GM19043 (cell line): ENCODE measurements around the gene TRIM7.
A peak's percentile ranks its signal among the peaks of the same experiment; 100 is the strongest.
"Not testable (repeated sequence)": the region's sequence is repeated elsewhere in the genome, so short reads cannot be mapped to it uniquely, and the experiment has no call there.

ENCODE experiments used
- ATAC-seq: cut with Tn5 transposase; IDR thresholded peaks from one replicate; pipeline ENCODE4 v1.9.1; 2021; ENCODE audit warnings: low read depth; ENCODE audit not compliant: unreplicated experiment

The TRIM7 gene

DNA sequence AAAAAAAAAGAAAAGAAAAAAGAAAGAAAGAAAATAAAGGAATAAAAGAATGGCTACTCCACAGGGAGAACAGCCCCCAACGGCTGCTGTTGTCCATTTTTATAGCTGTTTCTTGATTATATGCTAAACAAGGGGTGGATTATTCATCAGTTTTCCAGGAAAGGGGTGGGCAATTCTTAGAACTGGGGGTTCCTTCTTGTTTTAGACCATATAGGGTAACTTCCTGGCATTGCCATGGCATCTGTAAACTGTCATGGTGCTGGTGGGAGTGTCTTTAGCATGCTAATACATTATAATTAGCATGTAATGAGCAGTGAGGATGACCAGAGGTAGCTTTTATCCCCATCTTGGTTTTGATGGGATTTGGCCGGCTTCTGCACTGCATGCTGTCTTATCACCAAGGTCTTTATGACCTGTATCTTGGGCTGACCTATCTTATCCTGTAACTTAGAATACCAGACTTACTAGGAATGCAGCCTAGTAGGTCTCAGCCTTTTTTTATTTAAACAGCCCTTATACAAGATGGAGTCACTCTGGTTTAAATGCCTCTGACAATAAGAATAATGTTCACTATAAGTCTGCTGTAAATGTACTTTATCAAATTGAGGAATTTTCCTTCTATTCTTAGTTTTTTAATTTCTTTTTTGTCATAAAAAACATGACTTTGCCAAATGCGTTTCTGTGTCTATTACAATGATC, 28.6 kb downstream of the TRIM7 start:
- ATAC-seq = no peak

- peak; percentile 41 for ATAC-seq
Observed at GRCh38 chr5:181173420-181174342, 31.3 kb downstream of the TRIM7 start.

- ATAC-seq = peak; percentile 24
Observed at GRCh38 chr5:181173027-181173419, 32.0 kb downstream of the TRIM7 start.

- no peak for ATAC-seq
Observed at GRCh38 chr5:181171782-181172181, 33.2 kb downstream of the TRIM7 start.

DNA sequence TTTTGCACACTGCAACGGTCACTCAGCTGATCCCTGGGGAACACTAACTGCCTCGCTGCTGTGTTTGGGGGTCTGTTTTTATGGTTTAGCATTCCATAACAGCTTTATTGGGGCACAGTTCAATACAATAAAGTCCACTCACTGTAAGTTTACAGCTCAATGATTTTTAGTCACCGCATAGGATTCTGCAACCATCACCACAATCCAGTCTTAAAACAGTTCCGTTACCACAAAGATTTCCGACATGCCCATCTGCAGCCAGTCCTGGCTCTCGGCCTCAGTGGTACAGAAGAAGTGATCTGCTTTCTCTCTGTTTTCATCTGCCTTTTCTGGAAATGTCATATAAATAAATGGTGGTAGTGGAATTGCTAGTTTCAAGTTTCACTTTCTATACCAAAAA, 34.0 kb downstream of the TRIM7 start:
- no peak for ATAC-seq

GRCh38 chr5:181170237-181170825, 34.7 kb downstream of the TRIM7 start:
- ATAC-seq = no peak

- ATAC-seq = not testable (repeated sequence)
Observed at GRCh38 chr5:181169459-181170236, 35.3 kb downstream of the TRIM7 start.

DNA sequence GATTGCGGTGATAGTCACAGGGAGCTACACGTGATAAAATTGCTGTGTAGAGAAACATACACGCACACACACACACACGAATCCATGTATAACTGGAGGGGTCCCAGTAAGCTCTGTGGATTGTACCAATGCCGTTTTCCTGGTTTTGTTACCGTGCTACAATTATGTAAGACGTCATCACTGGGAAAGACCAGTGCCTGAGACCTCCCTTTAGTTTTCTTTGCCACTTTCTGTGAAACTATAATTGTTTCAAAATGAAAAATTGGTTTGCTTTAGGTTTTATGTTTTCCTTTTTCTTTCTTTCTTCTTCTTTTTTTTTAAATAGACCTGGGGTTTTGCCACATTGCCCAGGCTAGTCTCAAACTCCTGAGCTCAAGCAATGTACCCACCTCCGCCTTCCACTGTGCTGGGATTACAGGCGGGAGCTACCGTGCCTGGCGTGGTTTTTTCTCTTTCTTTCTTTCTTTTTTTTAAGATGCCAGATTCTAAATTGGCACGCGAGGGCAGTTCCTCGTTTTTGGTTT, 36.3 kb downstream of the TRIM7 start:
- no peak for ATAC-seq

GRCh38 chr5:181167814-181168488, 37.0 kb downstream of the TRIM7 start:
- no peak for ATAC-seq

DNA sequence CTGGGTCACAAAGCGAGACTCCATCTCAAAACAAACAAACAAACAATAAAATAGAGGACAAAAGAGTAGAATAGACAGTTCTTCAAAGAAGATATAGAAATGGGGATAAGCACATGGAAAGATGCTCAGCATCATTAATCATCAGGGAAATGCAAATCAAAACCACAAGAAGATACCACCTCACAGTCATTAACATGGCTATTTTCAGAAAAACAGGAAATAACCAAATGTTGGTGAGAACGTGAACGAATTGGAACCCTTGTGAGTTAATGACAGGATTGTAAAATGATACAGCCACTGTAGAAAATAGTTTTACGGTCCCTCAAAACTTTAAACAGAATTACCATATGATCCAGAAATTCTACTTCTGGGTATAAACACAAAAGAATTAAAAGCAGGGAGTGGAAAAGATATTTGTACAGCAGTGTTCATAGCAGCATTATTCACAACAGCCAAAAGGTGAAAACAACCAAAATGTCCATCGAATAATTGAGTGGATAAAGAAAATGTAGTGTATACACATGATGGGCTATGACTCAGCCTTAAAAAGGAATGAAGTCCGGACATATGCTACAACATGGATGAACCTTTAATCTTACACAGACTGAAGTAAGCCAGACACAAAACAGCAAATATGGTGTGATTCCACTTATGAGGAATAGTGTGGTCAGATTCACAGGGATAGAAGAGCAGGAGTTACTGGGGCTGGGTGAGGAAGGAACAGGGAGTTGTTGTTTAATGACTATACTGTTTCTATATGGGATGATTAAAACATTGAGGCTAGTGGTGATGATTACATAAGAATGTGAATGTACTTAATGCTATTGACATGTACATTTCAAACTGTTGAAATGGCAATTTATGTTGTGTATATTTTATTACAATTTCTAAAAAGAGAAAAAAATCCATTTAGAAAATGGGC, 37.9 kb downstream of the TRIM7 start:
- ATAC-seq = no peak

DNA sequence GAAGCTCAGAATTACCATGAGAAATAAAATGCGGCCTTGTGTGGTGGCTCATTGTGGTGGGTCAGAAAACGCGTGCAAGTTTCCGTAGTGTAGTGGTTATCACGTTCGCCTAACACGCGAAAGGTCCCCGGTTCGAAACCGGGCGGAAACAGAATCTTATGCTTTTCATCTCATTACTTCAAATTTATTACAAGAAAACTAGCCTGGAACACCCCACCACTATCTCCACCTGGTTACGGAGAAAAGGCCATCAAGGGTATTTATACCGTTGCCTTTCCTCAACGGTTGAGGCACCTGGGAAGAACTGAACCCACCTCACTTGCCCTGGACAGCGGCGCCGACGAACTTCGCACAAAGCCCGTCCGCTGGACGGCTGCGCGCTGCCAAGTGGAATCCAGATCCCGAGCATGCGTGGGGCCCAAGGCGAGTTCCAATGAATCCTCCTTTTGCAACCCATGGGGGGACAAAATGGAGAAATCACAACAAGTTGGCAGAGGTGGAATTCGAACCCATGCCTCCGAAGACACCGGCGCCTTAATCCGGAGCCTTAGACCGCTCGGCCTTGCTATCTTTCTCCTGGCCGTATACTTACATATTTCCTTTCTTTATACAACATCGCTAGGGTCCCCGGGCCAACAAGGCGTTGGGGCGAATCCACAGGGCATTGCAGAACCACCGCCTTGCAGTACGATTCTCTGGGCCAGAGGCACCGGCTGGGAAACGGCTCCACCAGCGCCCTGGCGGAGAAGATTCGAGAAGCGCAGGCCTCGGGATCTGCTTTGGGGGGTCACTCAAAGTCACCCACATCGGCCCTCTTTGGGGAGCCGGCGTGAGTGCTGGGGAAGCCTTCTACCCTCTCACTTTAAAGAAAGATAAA, 40.7 kb downstream of the TRIM7 start:
- ATAC-seq = no peak

- ATAC-seq = no peak
Observed at GRCh38 chr5:181163487-181164075, 41.4 kb downstream of the TRIM7 start.

DNA sequence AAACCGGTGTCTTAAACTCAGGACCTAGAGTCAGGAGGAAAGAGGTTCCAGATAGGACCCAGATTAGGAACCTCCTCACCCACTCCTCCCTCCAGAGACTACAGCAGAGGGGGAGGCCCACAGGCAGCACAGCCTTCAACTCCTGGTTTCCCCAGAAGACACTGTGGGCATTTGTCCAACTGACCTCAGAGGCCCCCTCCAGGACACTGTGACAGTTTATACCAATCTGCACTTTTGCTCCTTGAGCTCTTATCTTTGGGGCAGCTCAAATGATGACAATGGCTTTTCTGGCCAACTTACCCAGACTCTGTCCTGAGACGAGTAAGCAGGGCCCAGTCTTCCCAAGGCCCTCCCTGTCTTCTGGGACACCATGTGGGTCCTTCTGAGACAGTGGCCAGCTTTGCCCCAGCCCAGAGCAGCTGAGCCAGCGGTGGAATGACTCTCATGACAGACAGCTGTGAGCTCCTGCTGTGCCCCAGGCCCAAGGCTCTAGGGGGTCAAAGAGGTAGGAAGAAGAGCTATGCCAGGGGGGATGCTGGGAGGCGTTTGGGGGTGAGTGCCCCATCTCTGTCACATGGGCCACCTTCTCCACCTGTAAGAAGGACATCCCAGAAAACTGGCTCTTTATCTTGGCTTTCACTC, 43.3 kb downstream of the TRIM7 start:
- ATAC-seq = no peak

DNA sequence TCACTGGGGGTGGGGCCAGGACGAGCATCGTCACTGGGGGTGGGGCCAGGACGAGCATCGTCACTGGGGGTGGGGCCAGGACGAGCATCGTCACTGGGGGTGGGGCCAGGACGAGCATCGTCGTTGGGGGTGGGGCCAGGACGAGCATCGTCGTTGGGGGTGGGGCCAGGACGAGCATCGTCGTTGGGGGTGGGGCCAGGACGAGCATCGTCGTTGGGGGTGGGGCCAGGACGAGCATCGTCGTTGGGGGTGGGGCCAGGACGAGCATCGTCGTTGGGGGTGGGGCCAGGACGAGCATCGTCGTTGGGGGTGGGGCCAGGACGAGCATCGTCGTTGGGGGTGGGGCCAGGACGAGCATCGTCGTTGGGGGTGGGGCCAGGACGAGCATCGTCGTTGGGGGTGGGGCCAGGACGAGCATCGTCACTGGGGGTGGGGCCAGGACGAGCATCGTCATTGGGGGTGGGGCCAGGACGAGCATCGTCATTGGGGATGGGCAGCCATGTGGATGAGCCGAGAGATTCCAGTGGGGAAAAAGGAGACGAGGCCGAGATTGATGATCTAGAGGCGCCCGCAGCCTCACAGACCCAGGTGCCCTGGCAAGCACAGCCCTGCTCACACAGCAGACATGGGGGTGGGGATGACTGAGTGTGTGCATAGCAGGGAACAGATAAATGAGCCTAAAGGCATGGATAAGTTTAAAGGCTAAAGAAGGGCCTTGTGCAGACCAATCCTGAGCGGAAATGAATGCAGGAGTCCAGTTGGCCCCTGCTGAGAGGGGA, 44.1 kb downstream of the TRIM7 start:
- ATAC-seq = not testable (repeated sequence)

DNA sequence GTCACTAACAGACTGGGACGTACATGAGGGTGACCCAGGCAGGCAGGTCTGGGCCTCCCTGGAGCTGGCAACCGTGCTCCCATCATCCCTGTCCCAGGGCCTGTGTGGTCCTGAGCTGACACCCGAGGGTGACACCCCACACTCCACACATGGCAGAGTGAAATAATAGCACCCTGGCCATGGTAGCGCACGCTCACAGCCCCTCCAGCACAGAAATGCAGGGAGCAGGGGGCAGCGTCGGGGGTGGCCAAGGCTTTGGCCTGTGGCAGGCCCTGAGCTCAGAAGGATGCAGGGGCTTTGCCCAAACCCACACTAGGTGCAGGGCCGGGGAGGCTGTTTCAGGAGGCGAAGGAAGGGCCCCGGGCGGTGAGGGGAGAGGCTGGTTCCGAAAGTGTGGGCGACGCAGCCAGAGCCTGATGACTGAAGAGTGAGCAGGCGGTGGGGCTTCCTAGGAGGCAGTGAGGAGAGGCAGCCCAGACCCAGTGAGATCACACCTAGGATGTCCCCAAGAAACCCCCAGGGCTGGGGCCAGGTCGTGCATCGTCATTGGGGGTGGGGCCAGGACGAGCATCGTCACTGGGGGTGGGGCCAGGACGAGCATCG, 44.7 kb downstream of the TRIM7 start:
- no peak for ATAC-seq
